Gastroesophageal sphincter (tissue), 3 donors: ENCODE data around the gene CIT.

Experiments
- EP300 ChIP-seq: sonication (generic); formaldehyde crosslinking; IDR thresholded peaks from one replicate; pipeline ENCODE4 v1.6.1; 2017; ENCODE audit warnings: antibody characterized with exemption, mild to moderate bottlenecking
- POLR2A ChIP-seq, 2 donors: fragments of 450-650 bp; IDR thresholded peaks; one replicate each; pipeline ENCODE4 v1.6.1; 2017; ENCODE audit warnings: antibody characterized with exemption in 2 of 2, mild to moderate bottlenecking in 2 of 2, moderate library complexity in 1 of 2
- POLR2AphosphoS5 ChIP-seq: sonication (generic); formaldehyde crosslinking; IDR thresholded peaks from one replicate; pipeline ENCODE4 v1.6.1; 2017; ENCODE audit warnings: antibody characterized with exemption
- TF ChIP-seq, protein P1 (sequence below), 4 experiments: fragments of 200-600 bp in 2 of 4; fragments of 450-650 bp in 2 of 4; sonication (generic) in 1 of 4; IDR thresholded peaks; one replicate each; pipeline ENCODE4 v1.5.1; 2017 to 2019; ENCODE audit warnings: antibody characterized with exemption in 4 of 4, mild to moderate bottlenecking in 2 of 4, moderate library complexity in 2 of 4

DNA sequence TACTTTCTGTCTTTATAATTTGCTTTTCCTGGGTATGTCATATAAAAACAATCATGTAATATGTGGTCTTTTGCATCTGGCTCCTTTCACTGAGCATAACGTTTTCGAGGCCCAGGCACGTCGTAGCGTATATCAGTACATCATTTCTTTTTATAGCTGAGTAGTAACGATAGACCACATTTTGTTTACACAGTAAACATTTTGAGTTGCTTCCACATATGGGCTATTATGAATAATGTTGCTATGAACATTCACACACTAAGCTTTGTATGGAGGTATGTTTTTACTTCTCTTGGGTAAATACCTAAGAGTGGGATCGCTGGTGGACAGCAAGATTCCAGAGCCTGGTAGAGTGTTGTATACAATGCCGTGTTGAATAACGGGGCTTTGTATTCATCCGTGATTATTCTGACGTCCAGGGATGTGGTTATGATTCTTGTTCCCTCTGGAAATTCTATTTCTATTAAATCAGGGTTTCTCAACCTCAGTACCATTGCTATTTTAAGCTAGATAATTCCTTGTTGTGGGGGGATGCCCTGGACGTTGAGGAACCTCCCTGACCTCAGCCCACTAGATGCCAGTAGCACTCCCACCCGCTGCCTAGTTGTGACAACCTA is 38.9 kb upstream of the CIT start:
- TF ChIP-seq, protein P1, sequence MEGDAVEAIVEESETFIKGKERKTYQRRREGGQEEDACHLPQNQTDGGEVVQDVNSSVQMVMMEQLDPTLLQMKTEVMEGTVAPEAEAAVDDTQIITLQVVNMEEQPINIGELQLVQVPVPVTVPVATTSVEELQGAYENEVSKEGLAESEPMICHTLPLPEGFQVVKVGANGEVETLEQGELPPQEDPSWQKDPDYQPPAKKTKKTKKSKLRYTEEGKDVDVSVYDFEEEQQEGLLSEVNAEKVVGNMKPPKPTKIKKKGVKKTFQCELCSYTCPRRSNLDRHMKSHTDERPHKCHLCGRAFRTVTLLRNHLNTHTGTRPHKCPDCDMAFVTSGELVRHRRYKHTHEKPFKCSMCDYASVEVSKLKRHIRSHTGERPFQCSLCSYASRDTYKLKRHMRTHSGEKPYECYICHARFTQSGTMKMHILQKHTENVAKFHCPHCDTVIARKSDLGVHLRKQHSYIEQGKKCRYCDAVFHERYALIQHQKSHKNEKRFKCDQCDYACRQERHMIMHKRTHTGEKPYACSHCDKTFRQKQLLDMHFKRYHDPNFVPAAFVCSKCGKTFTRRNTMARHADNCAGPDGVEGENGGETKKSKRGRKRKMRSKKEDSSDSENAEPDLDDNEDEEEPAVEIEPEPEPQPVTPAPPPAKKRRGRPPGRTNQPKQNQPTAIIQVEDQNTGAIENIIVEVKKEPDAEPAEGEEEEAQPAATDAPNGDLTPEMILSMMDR (IDR thresholded peaks at IDR 0.05): no peak
- TF ChIP-seq POLR2AphosphoS5 (no peak), POLR2A (IDR thresholded peaks at IDR 0.05) (no peak), EP300 (no peak)
